ENCODE results near the gene FAAP20. TPM values are rescaled to one million over a fixed set of nuclear protein-coding genes. Genes with fewer than 3 reads are reported as not detected.

The FAAP20 gene
- total and polyA plus RNA-seq, 2 experiments from 2014 or later, result 79.1 to 167 TPM

DNA sequence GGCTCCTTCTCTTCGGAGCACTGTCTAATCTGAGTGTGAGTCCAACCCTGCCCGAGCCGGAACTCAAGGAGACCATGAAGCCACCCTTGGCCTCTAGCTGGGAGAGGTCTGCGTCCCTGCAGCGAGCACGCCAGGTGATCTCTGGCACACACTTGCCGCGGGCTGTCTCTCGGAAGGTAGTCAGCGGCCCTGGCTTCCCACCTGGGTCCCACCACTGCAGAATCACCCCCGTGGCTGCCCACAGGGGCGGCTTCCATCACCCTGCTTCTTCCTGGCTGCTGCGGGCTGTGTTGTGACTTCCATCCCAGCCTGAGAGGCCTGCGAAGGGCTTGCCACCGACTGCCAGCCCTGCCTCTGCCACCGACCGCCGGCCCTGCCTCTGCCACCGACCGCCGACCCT is 17.0 kb downstream of the FAAP20 start:
- Histone ChIP-seq H3K27me3 (ENCODE audit: insufficient read depth) (no peaks in the 10 kb centered on the region), H3K36me3 (ENCODE audit: insufficient read depth) (no peaks in the 10 kb centered on the region), H3K4me2 (no peak overlapping the region), H3K27ac (ENCODE audit: low read depth) (no peak overlapping the region), H3K4me3 (no peak overlapping the region), H3K79me2 (replicated peaks; ENCODE audit: insufficient read depth) (no peaks in the 10 kb centered on the region), H2AFZ (no peak overlapping the region), H3K9me2 (ENCODE audit: insufficient read depth) (no peaks in the 10 kb centered on the region), H4K20me1 (replicated peaks; ENCODE audit: insufficient read depth) (no peaks in the 10 kb centered on the region; the same call in 1 of the 2 replicates), H3F3A (replicated peaks; ENCODE audit: low read depth) (peaks cover 6% of the 10 kb centered on the region; the same call in 1 of the 2 replicates), H3K4me1 (ENCODE audit: insufficient read depth) (no peaks in the 10 kb centered on the region)
- TF ChIP-seq EZH2 (IDR thresholded peaks at IDR 0.05; ENCODE audit: low read depth, unreplicated experiment), result no peak
- no peak for TF ChIP-seq ETS1 (IDR thresholded peaks at IDR 0.05)
- TF ChIP-seq ZNF331 (CRISPR knock-in tag; IDR thresholded peaks at IDR 0.05; ENCODE audit: low read depth), result no peak
- TF ChIP-seq, protein P1, sequence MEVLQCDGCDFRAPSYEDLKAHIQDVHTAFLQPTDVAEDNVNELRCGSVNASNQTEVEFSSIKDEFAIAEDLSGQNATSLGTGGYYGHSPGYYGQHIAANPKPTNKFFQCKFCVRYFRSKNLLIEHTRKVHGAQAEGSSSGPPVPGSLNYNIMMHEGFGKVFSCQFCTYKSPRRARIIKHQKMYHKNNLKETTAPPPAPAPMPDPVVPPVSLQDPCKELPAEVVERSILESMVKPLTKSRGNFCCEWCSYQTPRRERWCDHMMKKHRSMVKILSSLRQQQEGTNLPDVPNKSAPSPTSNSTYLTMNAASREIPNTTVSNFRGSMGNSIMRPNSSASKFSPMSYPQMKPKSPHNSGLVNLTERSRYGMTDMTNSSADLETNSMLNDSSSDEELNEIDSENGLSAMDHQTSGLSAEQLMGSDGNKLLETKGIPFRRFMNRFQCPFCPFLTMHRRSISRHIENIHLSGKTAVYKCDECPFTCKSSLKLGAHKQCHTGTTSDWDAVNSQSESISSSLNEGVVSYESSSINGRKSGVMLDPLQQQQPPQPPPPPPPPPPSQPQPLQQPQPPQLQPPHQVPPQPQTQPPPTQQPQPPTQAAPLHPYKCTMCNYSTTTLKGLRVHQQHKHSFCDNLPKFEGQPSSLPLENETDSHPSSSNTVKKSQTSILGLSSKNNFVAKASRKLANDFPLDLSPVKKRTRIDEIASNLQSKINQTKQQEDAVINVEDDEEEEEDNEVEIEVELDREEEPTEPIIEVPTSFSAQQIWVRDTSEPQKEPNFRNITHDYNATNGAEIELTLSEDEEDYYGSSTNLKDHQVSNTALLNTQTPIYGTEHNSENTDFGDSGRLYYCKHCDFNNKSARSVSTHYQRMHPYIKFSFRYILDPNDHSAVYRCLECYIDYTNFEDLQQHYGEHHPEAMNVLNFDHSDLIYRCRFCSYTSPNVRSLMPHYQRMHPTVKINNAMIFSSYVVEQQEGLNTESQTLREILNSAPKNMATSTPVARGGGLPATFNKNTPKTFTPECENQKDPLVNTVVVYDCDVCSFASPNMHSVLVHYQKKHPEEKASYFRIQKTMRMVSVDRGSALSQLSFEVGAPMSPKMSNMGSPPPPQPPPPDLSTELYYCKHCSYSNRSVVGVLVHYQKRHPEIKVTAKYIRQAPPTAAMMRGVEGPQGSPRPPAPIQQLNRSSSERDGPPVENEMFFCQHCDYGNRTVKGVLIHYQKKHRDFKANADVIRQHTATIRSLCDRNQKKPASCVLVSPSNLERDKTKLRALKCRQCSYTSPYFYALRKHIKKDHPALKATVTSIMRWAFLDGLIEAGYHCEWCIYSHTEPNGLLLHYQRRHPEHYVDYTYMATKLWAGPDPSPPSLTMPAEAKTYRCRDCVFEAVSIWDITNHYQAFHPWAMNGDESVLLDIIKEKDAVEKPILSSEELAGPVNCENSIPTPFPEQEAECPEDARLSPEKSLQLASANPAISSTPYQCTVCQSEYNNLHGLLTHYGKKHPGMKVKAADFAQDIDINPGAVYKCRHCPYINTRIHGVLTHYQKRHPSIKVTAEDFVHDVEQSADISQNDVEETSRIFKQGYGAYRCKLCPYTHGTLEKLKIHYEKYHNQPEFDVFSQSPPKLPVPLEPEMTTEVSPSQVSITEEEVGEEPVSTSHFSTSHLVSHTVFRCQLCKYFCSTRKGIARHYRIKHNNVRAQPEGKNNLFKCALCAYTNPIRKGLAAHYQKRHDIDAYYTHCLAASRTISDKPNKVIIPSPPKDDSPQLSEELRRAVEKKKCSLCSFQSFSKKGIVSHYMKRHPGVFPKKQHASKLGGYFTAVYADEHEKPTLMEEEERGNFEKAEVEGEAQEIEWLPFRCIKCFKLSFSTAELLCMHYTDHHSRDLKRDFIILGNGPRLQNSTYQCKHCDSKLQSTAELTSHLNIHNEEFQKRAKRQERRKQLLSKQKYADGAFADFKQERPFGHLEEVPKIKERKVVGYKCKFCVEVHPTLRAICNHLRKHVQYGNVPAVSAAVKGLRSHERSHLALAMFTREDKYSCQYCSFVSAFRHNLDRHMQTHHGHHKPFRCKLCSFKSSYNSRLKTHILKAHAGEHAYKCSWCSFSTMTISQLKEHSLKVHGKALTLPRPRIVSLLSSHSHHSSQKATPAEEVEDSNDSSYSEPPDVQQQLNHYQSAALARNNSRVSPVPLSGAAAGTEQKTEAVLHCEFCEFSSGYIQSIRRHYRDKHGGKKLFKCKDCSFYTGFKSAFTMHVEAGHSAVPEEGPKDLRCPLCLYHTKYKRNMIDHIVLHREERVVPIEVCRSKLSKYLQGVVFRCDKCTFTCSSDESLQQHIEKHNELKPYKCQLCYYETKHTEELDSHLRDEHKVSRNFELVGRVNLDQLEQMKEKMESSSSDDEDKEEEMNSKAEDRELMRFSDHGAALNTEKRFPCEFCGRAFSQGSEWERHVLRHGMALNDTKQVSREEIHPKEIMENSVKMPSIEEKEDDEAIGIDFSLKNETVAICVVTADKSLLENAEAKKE (CRISPR knock-in tag; IDR thresholded peaks at IDR 0.05), result no peak
- no peak for TF ChIP-seq NANOG (IDR thresholded peaks at IDR 0.05; ENCODE audit: borderline replicate concordance)
- TF ChIP-seq, protein P2, sequence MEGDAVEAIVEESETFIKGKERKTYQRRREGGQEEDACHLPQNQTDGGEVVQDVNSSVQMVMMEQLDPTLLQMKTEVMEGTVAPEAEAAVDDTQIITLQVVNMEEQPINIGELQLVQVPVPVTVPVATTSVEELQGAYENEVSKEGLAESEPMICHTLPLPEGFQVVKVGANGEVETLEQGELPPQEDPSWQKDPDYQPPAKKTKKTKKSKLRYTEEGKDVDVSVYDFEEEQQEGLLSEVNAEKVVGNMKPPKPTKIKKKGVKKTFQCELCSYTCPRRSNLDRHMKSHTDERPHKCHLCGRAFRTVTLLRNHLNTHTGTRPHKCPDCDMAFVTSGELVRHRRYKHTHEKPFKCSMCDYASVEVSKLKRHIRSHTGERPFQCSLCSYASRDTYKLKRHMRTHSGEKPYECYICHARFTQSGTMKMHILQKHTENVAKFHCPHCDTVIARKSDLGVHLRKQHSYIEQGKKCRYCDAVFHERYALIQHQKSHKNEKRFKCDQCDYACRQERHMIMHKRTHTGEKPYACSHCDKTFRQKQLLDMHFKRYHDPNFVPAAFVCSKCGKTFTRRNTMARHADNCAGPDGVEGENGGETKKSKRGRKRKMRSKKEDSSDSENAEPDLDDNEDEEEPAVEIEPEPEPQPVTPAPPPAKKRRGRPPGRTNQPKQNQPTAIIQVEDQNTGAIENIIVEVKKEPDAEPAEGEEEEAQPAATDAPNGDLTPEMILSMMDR (conservative IDR thresholded peaks at IDR 0.05; ENCODE audit: low read depth in 2 of 2), result no peak
- TF ChIP-seq, protein P3, sequence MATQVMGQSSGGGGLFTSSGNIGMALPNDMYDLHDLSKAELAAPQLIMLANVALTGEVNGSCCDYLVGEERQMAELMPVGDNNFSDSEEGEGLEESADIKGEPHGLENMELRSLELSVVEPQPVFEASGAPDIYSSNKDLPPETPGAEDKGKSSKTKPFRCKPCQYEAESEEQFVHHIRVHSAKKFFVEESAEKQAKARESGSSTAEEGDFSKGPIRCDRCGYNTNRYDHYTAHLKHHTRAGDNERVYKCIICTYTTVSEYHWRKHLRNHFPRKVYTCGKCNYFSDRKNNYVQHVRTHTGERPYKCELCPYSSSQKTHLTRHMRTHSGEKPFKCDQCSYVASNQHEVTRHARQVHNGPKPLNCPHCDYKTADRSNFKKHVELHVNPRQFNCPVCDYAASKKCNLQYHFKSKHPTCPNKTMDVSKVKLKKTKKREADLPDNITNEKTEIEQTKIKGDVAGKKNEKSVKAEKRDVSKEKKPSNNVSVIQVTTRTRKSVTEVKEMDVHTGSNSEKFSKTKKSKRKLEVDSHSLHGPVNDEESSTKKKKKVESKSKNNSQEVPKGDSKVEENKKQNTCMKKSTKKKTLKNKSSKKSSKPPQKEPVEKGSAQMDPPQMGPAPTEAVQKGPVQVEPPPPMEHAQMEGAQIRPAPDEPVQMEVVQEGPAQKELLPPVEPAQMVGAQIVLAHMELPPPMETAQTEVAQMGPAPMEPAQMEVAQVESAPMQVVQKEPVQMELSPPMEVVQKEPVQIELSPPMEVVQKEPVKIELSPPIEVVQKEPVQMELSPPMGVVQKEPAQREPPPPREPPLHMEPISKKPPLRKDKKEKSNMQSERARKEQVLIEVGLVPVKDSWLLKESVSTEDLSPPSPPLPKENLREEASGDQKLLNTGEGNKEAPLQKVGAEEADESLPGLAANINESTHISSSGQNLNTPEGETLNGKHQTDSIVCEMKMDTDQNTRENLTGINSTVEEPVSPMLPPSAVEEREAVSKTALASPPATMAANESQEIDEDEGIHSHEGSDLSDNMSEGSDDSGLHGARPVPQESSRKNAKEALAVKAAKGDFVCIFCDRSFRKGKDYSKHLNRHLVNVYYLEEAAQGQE (IDR thresholded peaks at IDR 0.05; ENCODE audit: unreplicated experiment), result no peak
- TF ChIP-seq CREB1 (CRISPR knock-in tag; IDR thresholded peaks at IDR 0.05; ENCODE audit: low read depth), result no peak
- no peak for TF ChIP-seq POLR2AphosphoS5 (IDR thresholded peaks at IDR 0.05; ENCODE audit: low read depth)
- no peak for TF ChIP-seq JUNB (IDR thresholded peaks at IDR 0.05; ENCODE audit: unreplicated experiment)
- TF ChIP-seq EZH2phosphoT487 (IDR thresholded peaks at IDR 0.05; ENCODE audit: unreplicated experiment), result no peak
- no peak for TF ChIP-seq ZNF114 (CRISPR knock-in tag; IDR thresholded peaks at IDR 0.05)
- no peak for TF ChIP-seq STAT1 (IDR thresholded peaks at IDR 0.05; ENCODE audit: unreplicated experiment)
- Mint-ChIP-seq H3K27ac (no peak overlapping the region), H3K27me3 (ENCODE audit: insufficient read depth, low read depth, poor library complexity) (peaks cover 19% of the 10 kb centered on the region), H3K4me3 (no peak overlapping the region), H3K4me1 (peaks cover 4% of the 10 kb centered on the region), H3K36me3 (ENCODE audit: low read depth) (peaks cover 24% of the 10 kb centered on the region), H3K9me3 (no peaks in the 10 kb centered on the region)
- ATAC-seq (no peak), DNase-seq (ENCODE audit: low spot score) (no peak)
